Prostate gland (tissue), 2 donors: Measurements from ENCODE around the gene ACACB.

ENCODE experiments used
- POLR2A ChIP-seq: fragments of 450-650 bp; IDR thresholded peaks from one replicate; pipeline ENCODE4 v1.6.1; 2016; ENCODE audit warnings: antibody characterized with exemption, mild to moderate bottlenecking
- TF ChIP-seq, protein P1 (sequence below), 4 experiments: fragments of 200-600 bp in 2 of 4; fragments of 450-650 bp in 2 of 4; sonication (generic) in 2 of 4; IDR thresholded peaks; 1 replicate in 3 of 4; 2 replicates in 1 of 4; pipeline ENCODE4 v1.5.1; 2016 to 2019; ENCODE audit warnings: antibody characterized with exemption in 4 of 4, mild to moderate bottlenecking in 2 of 4, moderate library complexity in 2 of 4

DNA sequence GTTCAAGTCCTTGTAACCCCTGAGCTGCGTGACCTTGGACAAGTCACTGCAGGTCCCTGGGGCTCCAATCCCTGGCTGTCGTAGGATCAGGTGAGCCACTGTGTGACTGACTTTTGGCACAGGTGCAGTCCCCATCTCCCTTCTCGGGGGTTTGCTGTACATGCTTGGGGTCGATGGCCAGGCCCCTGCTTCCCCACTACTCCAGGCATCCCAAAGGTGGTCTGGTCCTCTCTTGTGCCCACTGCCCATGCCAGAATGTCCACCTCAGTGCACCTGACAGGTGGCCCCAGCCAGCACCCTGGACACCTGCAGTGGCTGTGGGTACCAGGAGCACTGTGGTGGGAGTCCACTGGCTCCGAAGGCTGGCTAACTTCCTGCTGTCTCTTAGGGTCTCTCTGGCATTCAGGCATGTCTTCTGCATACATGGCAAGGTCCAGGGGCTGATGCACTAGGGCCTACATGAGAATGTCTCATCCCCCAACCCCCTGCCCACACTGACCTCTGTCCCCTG, 178.0 kb downstream of the ACACB start:
- no peak for TF ChIP-seq POLR2A
- TF ChIP-seq, protein P1, sequence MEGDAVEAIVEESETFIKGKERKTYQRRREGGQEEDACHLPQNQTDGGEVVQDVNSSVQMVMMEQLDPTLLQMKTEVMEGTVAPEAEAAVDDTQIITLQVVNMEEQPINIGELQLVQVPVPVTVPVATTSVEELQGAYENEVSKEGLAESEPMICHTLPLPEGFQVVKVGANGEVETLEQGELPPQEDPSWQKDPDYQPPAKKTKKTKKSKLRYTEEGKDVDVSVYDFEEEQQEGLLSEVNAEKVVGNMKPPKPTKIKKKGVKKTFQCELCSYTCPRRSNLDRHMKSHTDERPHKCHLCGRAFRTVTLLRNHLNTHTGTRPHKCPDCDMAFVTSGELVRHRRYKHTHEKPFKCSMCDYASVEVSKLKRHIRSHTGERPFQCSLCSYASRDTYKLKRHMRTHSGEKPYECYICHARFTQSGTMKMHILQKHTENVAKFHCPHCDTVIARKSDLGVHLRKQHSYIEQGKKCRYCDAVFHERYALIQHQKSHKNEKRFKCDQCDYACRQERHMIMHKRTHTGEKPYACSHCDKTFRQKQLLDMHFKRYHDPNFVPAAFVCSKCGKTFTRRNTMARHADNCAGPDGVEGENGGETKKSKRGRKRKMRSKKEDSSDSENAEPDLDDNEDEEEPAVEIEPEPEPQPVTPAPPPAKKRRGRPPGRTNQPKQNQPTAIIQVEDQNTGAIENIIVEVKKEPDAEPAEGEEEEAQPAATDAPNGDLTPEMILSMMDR (IDR thresholded peaks at IDR 0.05), result no peak
